ENCODE measurements around the gene GAN.

DNA sequence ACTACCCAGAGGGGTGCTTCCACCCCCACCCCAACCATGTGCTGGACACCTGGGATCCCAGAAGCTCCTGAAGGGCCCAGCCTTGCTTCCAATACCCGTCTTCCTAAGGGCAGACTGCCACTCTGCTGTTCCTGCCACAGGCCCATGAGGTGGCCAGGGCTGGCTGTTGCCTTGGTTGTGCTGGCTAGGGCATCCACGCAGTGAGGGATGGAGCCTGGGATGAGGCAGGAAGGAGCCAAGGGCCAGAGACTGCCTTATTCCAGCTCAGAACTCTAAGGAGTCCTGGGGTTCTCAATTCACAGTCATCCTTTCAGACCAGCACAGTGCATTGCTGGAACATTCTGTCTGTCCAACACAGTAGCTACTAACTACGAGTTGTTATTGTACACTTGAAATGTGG lies 38.4 kb upstream of the GAN start:
- TF ChIP-seq, protein P1, sequence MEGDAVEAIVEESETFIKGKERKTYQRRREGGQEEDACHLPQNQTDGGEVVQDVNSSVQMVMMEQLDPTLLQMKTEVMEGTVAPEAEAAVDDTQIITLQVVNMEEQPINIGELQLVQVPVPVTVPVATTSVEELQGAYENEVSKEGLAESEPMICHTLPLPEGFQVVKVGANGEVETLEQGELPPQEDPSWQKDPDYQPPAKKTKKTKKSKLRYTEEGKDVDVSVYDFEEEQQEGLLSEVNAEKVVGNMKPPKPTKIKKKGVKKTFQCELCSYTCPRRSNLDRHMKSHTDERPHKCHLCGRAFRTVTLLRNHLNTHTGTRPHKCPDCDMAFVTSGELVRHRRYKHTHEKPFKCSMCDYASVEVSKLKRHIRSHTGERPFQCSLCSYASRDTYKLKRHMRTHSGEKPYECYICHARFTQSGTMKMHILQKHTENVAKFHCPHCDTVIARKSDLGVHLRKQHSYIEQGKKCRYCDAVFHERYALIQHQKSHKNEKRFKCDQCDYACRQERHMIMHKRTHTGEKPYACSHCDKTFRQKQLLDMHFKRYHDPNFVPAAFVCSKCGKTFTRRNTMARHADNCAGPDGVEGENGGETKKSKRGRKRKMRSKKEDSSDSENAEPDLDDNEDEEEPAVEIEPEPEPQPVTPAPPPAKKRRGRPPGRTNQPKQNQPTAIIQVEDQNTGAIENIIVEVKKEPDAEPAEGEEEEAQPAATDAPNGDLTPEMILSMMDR (IDR thresholded peaks at IDR 0.05): no peak
- no peak for TF ChIP-seq EZH2 (IDR thresholded peaks at IDR 0.05)
